ENCODE data around the gene CACNG7. TPM values are rescaled to one million over a fixed set of nuclear protein-coding genes. Genes with fewer than 3 reads are reported as not detected.

Gene CACNG7
- total and polyA plus RNA-seq, 10 of the 15 experiments (the other 5 are each of a cell fraction or from before 2014, with no cell fraction given) = not detected

DNA sequence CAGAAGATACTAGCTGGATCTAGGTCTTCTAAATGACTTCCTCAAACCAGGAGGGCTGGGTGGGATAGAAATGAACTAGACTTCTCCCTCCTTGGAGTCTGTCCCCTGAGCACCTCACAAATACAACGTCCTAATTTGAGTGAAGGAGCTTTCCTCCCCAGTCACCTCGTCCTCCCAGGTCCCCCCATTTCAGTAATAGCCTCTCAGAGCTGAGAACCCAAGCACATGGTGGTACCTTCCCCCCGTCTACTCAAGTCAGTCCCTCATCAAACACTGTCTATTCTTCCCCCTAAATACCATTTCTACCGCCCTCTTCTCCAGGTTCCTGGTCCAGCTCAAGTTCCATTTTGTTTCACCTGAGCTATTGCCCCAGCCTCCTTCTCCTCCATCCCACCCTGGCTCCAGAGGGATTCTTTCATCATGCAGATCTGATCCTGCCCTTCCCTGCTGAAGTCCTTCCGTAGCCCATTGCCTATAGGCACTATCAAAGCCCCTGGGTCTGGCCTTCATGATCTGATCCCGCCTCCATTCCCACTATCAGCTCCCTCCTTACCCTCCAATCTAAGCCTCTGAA lies 32.3 kb upstream of the CACNG7 start:
- Histone ChIP-seq H3K9me3 (replicated peaks; ENCODE audit: control insufficient read depth, insufficient read depth, low read length) (no peaks in the 10 kb centered on the region; the same call in 2 of the 3 replicates), H3K27me3 (replicated peaks in 1 of 2; ENCODE audit: control insufficient read depth in 2 of 2, insufficient read depth in 2 of 2, low read length in 1 of 2) (no peaks in the 10 kb centered on the region), H4K20me1 (ENCODE audit: control insufficient read depth, insufficient read depth) (no peaks in the 10 kb centered on the region), H3K36me3 (ENCODE audit: control insufficient read depth in 2 of 2, insufficient read depth in 2 of 2, low read length in 1 of 2) (no peaks in the 10 kb centered on the region), H3K79me2 (ENCODE audit: control insufficient read depth, insufficient read depth, low read length) (no peaks in the 10 kb centered on the region), H3K9ac (ENCODE audit: control insufficient read depth, insufficient read depth, low read length) (no peak overlapping the region), H3K4me1 (ENCODE audit: control insufficient read depth, insufficient read depth, low read length) (no peaks in the 10 kb centered on the region), H3K27ac (ENCODE audit: control insufficient read depth, insufficient read depth) (no peak overlapping the region), H3K4me2 (ENCODE audit: control insufficient read depth, insufficient read depth) (no peak overlapping the region), H2AFZ (ENCODE audit: control insufficient read depth, low read depth, low read length) (no peak overlapping the region), H3K4me3 (no peak overlapping the region)
- SMC1A ChIA-PET (ENCODE audit: uncharacterized antibody, unreplicated experiment) = no interaction called here
- TF ChIP-seq, protein P1, sequence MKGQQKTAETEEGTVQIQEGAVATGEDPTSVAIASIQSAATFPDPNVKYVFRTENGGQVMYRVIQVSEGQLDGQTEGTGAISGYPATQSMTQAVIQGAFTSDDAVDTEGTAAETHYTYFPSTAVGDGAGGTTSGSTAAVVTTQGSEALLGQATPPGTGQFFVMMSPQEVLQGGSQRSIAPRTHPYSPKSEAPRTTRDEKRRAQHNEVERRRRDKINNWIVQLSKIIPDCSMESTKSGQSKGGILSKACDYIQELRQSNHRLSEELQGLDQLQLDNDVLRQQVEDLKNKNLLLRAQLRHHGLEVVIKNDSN (IDR thresholded peaks at IDR 0.05; ENCODE audit: borderline replicate concordance, extremely low read length, insufficient read depth, low read depth, low read length) = no peak
- TF ChIP-seq CBX3 (IDR thresholded peaks at IDR 0.05; ENCODE audit: borderline replicate concordance, low read depth) (no peak), CEBPB (IDR thresholded peaks at IDR 0.05; ENCODE audit: borderline replicate concordance in 1 of 2, low read depth in 2 of 2, low read length in 2 of 2) (no peak), NFIC (IDR thresholded peaks at IDR 0.05; ENCODE audit: low read depth, low read length) (no peak), CHD1 (IDR thresholded peaks at IDR 0.05; ENCODE audit: low read depth, low read length) (no peak)
- TF ChIP-seq, protein P2, sequence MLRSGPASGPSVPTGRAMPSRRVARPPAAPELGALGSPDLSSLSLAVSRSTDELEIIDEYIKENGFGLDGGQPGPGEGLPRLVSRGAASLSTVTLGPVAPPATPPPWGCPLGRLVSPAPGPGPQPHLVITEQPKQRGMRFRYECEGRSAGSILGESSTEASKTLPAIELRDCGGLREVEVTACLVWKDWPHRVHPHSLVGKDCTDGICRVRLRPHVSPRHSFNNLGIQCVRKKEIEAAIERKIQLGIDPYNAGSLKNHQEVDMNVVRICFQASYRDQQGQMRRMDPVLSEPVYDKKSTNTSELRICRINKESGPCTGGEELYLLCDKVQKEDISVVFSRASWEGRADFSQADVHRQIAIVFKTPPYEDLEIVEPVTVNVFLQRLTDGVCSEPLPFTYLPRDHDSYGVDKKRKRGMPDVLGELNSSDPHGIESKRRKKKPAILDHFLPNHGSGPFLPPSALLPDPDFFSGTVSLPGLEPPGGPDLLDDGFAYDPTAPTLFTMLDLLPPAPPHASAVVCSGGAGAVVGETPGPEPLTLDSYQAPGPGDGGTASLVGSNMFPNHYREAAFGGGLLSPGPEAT (IDR thresholded peaks at IDR 0.05; ENCODE audit: low read depth) = no peak
- ATAC-seq (no peak), FAIRE-seq (no peak), DNase-seq (ENCODE audit: low read depth, low spot score) (no peak)
- CTCF ChIA-PET = interaction anchor here (1.2 kb wide), 1 partner anchor 147 kb away, joined by 3 read pairs; no protein-coding TSS in a partner anchor
- WGBS (ENCODE audit: insufficient coverage, insufficient replicate concordance, low lambda C conversion rate, missing lambda C conversion rate) = 10% methylated on average over 5 of the region's 6 CpGs
- intact Hi-C loops (cut with micrococcal nuclease; ENCODE audit: unreplicated experiment) (no loop called here), in situ Hi-C loops (cut with MboI) (no loop called here)
- RAD21 ChIA-PET (ENCODE audit: unreplicated experiment) = no interaction called here
- BruUV-seq (replicated peaks) = no TSS peak
- POLR2A ChIA-PET = no interaction called here

All from GM12878 (cell line).